Heart left ventricle (tissue), 16 donors: Measurements from ENCODE around the gene PRKN. TPM values are rescaled to one million over a fixed set of nuclear protein-coding genes. Genes with fewer than 3 reads are reported as not detected.

Experiments
- ATAC-seq, 4 donors: fragments of 200-7000 bp; cut with Tn5 transposase; one replicate each; pipeline ENCODE4 v1.9.1; 2020 to 2022; ENCODE audit warnings: moderate library complexity in 4 of 4, mild to moderate bottlenecking in 3 of 4, moderate number of reproducible peaks in 1 of 4
- DNase-seq, 5 donors: peaks; one replicate each; pipeline ENCODE4 v3.0.0-alpha.2; 2020
- H3K27ac ChIP-seq, 12 donors: fragments of 200-600 bp; sonication (generic) in 4 of 12; one replicate each; pipeline versions ENCODE4 v1.5.0 to v1.8.0; 2016 to 2022; ENCODE audit warnings: mild to moderate bottlenecking in 2 of 12
- H3K27me3 ChIP-seq, 9 donors: fragments of 200-600 bp; sonication (generic) in 2 of 9; one replicate each; pipeline versions ENCODE4 v1.5.1 to v1.8.0; 2016 to 2022; ENCODE audit warnings: mild to moderate bottlenecking in 3 of 9
- H3K36me3 ChIP-seq, 9 donors: fragments of 200-600 bp; sonication (generic) in 2 of 9; one replicate each; pipeline versions ENCODE4 v1.5.0 to v1.8.0; 2018 to 2022; ENCODE audit warnings: mild to moderate bottlenecking in 2 of 9
- H3K4me1 ChIP-seq, 12 donors: fragments of 200-600 bp; sonication (generic) in 4 of 12; one replicate each; pipeline versions ENCODE4 v1.5.0 to v1.8.0; 2016 to 2022; ENCODE audit warnings: mild to moderate bottlenecking in 3 of 12
- H3K4me3 ChIP-seq, 12 donors: fragments of 200-600 bp; sonication (generic) in 4 of 12; one replicate each; pipeline versions ENCODE4 v1.5.0 to v1.8.0; 2017 to 2022; ENCODE audit warnings: mild to moderate bottlenecking in 9 of 12, moderate library complexity in 4 of 12
- H3K9me3 ChIP-seq, 12 donors: fragments of 200-600 bp; sonication (generic) in 4 of 12; one replicate each; pipeline versions ENCODE4 v1.5.0 to v1.8.0; 2016 to 2022; ENCODE audit warnings: mild to moderate bottlenecking in 1 of 12
- CTCF ChIP-seq, 12 donors: fragments of 200-600 bp; sonication (generic) in 4 of 12; IDR thresholded peaks; one replicate each; pipeline versions ENCODE4 v1.5.0 to v1.8.0; 2018 to 2022; ENCODE audit warnings: antibody characterized with exemption in 12 of 12, mild to moderate bottlenecking in 5 of 12
- POLR2A ChIP-seq, 2 donors: fragments of 450-650 bp; IDR thresholded peaks; one replicate each; pipeline ENCODE4 v1.6.1; 2017; ENCODE audit warnings: antibody characterized with exemption in 2 of 2, mild to moderate bottlenecking in 2 of 2, moderate library complexity in 2 of 2
- WGBS, 4 donors: extraction: QIAGEN DNeasy Blood & Tissue Kit in 2 of 4; methylation state at CpG; one replicate each; pipeline versions ENCODE4 v1.1.5 to v1.1.7; 2013 to 2018; 5-methylcytosine and 5-hydroxymethylcytosine counted together
- intact Hi-C, 10 donors: fragments of 100-400 bp; cut with DNase I; formaldehyde crosslinking; loops; one replicate each; pipeline versions ENCODE4 v1.11.1 to v1.14.2; 2022
- polyA plus RNA-seq, 2 donors: library from polyadenylated mRNA; stranded (reverse); fragments of 200-250 nt; gene quantifications; one replicate each; pipeline ENCODE4 v1.2.3, GENCODE V29; 2013
- total RNA-seq, 9 donors: library from RNA; depleted of rRNA in 2 of 9; stranded (reverse); fragments of >200 nt in 2 of 9; fragmentation: NEBNext Ultra II Directional in 3 of 9; extraction: Animal tissue kit (Norgen Biotek cat#: 25700) in 3 of 9; gene quantifications; one replicate each; pipeline versions ENCODE4 v1.1.0 to v1.2.4, GENCODE V29; 2016 to 2023
- donor health status: ischemic (EF 13 %, LVEDD 7.1; RV severe dilation, severe dysfunction).
- donor health status: healthy with polysubstance abuse.
- donor health status: DM: no; HTN: yes; CAD: no.
- donor health status: DM: no; HTN: no; CAD: no.
- donor health status: ischemic (EF 25% LVEDD 6.9; RV normal size, moderate dysfunction).
- donor health status: ischemic (EF 25% LVEDD 5.7; RV mildly dilated, moderate dysfunction).
- donor health status: healthy.
- donor health status: DM: yes; HTN: yes; CAD: no.
- donor health status: ischemic (EF 35%, LVEDD 5.7; RV mildly dilated, moderate dysfunction).
- donor health status: nonischemic (EF 11% LVEDD 7.7; RV severe dilation, severe dysfunction).
- donor health status: DM: yes; HTN: yes; CAD: no.
- donor health status: PGD.
- donor health status: ischemic (EF 29% LVEDD 5.4; RV normal size, mild dysfunction).
- donor health status: nonischemic (EF 23%, LVEDD 6.1; RV moderate dilation, normal function).

The PRKN gene
- total and polyA plus RNA-seq, 11 donors, result 3.4 to 32.5 (median 21.2) TPM

- Histone ChIP-seq H3K27me3 (no peaks in the 10 kb centered on the region), H3K4me1 (no peaks in the 10 kb centered on the region), H3K4me3 (no peak overlapping the region), H3K36me3 (no peaks in the 10 kb centered on the region), H3K27ac (no peak overlapping the region), H3K9me3 (peaks cover 0 to 7% (median 0%) of the 10 kb centered on the region in 12 donors)
- DNase-seq (no peak), ATAC-seq (no peak)
- 74 to 83% (median 78%) methylated on average over 7 of the region's 7 CpGs for WGBS, 4 donors
- intact Hi-C loops, result no loop called here
- TF ChIP-seq POLR2A (IDR thresholded peaks at IDR 0.05), result no peak
- no peak for TF ChIP-seq CTCF (IDR thresholded peaks at IDR 0.05)
These were observed 928.6 kb downstream of the PRKN start for GRCh38 chr6:161798844-161799394.

DNA sequence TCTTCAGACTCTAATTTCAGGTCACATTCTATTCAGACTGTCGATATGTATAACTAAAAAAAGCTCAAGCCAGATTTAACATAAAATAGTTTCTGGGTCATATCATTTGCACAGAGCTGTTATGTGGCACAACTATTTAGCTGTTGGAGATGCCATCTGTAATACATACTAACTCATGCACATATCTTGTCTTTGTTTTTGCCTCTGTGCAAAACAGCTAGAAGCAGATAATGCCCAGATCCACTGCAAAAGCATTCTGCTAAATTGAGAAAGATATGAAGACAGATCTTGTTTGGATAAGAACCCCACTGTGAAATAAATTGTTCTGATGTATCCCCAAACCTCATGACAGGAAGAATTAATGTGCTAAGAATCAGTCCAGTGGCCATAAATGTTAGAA is 930.9 kb downstream of the PRKN start:
- Histone ChIP-seq H3K4me1 (no peaks in the 10 kb centered on the region), H3K4me3 (no peak overlapping the region), H3K27ac (no peak overlapping the region), H3K9me3 (peaks cover 0 to 14% (median 0%) of the 10 kb centered on the region in 12 donors), H3K27me3 (no peaks in the 10 kb centered on the region), H3K36me3 (no peaks in the 10 kb centered on the region)
- intact Hi-C loops, result loop anchor here in 1 of 10 donors (2.0 kb wide), 1 partner anchor 68 kb away; no protein-coding TSS in a partner anchor
- 35 to 48% (median 45%) methylated on average over 1 of the region's 1 CpG for WGBS, 4 donors
- DNase-seq (no peak), ATAC-seq (no peak)
- TF ChIP-seq POLR2A (IDR thresholded peaks at IDR 0.05), result no peak

- no peaks in the 10 kb centered on the region for H3K27me3 ChIP-seq
- 80 to 92% (median 84%) methylated on average over 8 of the region's 8 CpGs for WGBS, 4 donors
These were observed 934.6 kb downstream of the PRKN start for GRCh38 chr6:161792851-161793493.

GRCh38 chr6:161788531-161788930 is 939.0 kb downstream of the PRKN start:
- no peak overlapping the region for H3K4me3 ChIP-seq
- no peaks in the 10 kb centered on the region for H3K4me1 ChIP-seq
- no peak for ATAC-seq
- TF ChIP-seq POLR2A (IDR thresholded peaks at IDR 0.05) (no peak), CTCF (IDR thresholded peaks at IDR 0.05) (no peak)
- no peak for DNase-seq
- H3K36me3 ChIP-seq, result no peaks in the 10 kb centered on the region
- intact Hi-C loops, result no loop called here
- WGBS, 4 donors, result 76 to 92% (median 81%) methylated on average over 4 of the region's 4 CpGs
- H3K9me3 ChIP-seq, result peaks cover 0 to 17% (median 0%) of the 10 kb centered on the region in 12 donors
- H3K27ac ChIP-seq, result no peak overlapping the region
- H3K27me3 ChIP-seq, result no peaks in the 10 kb centered on the region

More at GRCh38 chr6:161792851-161793493, 934.6 kb downstream of the PRKN start:
- Histone ChIP-seq H3K36me3 (no peaks in the 10 kb centered on the region), H3K4me1 (no peaks in the 10 kb centered on the region), H3K27ac (no peak overlapping the region), H3K4me3 (no peak overlapping the region), H3K9me3 (peaks cover 0 to 10% (median 0%) of the 10 kb centered on the region in 12 donors)
- no peak for DNase-seq
- intact Hi-C loops, result no loop called here
- no peak for TF ChIP-seq POLR2A (IDR thresholded peaks at IDR 0.05)
- no peak for TF ChIP-seq CTCF (IDR thresholded peaks at IDR 0.05)
- no peak for ATAC-seq
